Stimulated activated naive CD8-positive, alpha-beta T cell treated with anti-CD3 and anti-CD28 coated beads, Interleukin-15, Interleukin-2, amounts not matched to agents 100 ng/mL and 50 ng/mL, for 24 hours (primary cell): Measurements from ENCODE around the gene ATRNL1.

Experiments
- H3K27ac Mint-ChIP-seq: one replicate; pipeline ENCODE4 v1.8.0; 2021; ENCODE audit warnings: mild to moderate bottlenecking, mixed read lengths
- H3K27me3 Mint-ChIP-seq: one replicate; pipeline ENCODE4 v1.8.0; 2021; ENCODE audit warnings: mixed read lengths
- H3K36me3 Mint-ChIP-seq: one replicate; pipeline ENCODE4 v1.8.0; 2021; ENCODE audit warnings: low read depth, mixed read lengths
- H3K4me1 Mint-ChIP-seq: one replicate; pipeline ENCODE4 v1.8.0; 2021; ENCODE audit warnings: low read depth, mixed read lengths
- H3K4me3 Mint-ChIP-seq: one replicate; pipeline ENCODE4 v1.8.0; 2021; ENCODE audit warnings: mild to moderate bottlenecking, mixed read lengths
- H3K9me3 Mint-ChIP-seq: one replicate; pipeline ENCODE4 v1.8.0; 2021; ENCODE audit warnings: mixed read lengths

ATRNL1 gene

GRCh38 chr10:115936926-115937767, 844.0 kb downstream of the ATRNL1 start:
- Mint-ChIP-seq H3K36me3 (no peaks in the 10 kb centered on the region), H3K4me1 (no peaks in the 10 kb centered on the region), H3K9me3 (no peaks in the 10 kb centered on the region), H3K27ac (no peak overlapping the region), H3K27me3 (no peaks in the 10 kb centered on the region), H3K4me3 (no peak overlapping the region)

DNA sequence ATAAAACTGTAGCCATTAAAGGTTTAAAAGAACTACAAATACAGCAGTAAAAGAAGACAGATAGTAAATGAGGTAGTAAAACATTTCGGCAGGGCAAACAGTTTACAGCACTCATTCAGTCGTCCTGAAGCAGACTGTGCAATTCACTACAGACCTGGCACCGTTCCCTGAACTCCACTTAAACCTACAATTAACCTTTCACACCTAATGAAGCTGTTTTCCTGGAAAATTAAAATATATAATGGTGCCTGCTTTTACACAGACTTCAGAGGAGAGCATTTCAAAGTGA, 844.5 kb downstream of the ATRNL1 start:
- no peaks in the 10 kb centered on the region for H3K9me3 Mint-ChIP-seq
- no peaks in the 10 kb centered on the region for H3K36me3 Mint-ChIP-seq
- no peaks in the 10 kb centered on the region for H3K4me1 Mint-ChIP-seq
- no peaks in the 10 kb centered on the region for H3K27me3 Mint-ChIP-seq
- H3K4me3 Mint-ChIP-seq = no peak overlapping the region
- no peak overlapping the region for H3K27ac Mint-ChIP-seq

DNA sequence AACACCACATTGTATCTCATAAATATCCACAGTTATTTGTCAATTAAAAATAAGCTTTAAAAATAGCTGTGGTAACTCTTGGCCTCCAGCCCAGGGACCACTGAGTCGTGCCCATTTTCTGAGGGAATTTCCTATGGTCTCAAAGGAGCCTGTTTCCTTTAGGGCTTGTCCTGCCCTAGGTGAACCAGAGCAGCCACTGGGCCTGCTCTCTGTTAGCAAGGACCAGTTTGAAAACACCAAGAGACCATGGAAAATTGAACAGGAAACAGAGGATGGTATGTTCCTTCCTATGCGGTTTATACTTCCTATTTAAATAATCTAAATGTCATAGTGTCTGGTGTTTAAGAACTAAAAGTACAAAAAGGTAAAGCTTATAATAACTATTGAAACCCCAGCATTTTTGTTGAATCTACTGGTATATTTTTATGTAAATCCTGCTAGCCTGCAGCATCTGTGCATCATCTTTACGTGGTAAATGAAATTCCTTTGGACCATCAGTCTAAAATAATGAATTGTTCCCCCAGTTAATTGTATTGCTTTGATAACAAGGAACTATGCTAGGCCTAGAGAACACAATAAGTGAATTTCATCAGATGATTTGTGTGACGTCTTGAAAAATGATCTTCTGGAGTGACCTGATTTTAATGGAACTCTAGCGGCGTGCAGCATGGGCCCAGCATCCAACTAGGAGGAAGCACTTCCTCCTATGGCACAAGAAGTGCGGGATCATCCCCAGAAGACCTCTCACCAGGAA, 846.1 kb downstream of the ATRNL1 start:
- no peak overlapping the region for H3K27ac Mint-ChIP-seq
- no peaks in the 10 kb centered on the region for H3K36me3 Mint-ChIP-seq
- H3K4me1 Mint-ChIP-seq = no peaks in the 10 kb centered on the region
- H3K4me3 Mint-ChIP-seq = no peak overlapping the region
- H3K27me3 Mint-ChIP-seq = no peaks in the 10 kb centered on the region
- peaks cover 3% of the 10 kb centered on the region for H3K9me3 Mint-ChIP-seq

DNA sequence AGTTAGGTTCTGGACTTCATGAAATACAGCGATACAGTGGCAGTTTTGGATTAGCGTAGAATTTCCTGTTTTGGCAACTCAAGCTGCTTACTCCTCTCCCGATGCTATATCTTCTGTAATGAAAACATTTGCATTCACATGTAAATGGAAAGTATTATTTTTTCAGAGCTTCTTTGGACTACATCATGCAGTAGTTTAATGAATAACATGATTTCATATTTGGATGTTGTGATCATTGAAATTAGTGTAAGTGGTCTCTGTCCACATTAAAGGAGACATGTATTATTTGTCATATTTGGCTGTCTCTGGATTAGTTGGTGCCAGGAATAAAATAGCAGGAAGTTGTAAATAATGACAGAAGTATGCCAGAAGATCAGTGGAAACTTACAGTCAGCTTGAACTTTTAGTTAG, 848.2 kb downstream of the ATRNL1 start:
- Mint-ChIP-seq H3K4me3 (no peak overlapping the region), H3K36me3 (no peaks in the 10 kb centered on the region), H3K27me3 (no peaks in the 10 kb centered on the region), H3K27ac (no peak overlapping the region), H3K9me3 (peaks cover 3% of the 10 kb centered on the region), H3K4me1 (no peaks in the 10 kb centered on the region)

DNA sequence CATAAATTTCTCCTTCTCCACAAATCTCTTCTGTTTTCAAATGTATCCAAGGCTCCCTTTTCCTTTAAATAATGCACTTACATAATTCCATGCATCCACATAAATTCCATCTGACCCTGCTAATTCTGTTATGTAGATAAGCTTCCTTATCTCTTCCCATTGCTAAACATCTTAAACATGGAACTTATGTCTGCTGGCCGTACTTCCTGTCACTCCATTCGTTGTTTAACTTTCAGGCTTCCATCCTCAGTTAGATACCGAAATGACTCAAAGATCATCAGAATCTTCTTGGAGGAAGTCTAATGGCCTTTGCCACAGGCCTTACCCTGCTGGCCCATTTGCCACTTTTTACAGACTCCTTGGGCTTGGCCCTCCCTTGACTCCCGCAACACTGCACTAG, 848.9 kb downstream of the ATRNL1 start:
- Mint-ChIP-seq H3K4me3 (no peak overlapping the region), H3K4me1 (no peaks in the 10 kb centered on the region), H3K27ac (no peak overlapping the region), H3K27me3 (no peaks in the 10 kb centered on the region), H3K36me3 (no peaks in the 10 kb centered on the region), H3K9me3 (peaks cover 3% of the 10 kb centered on the region)

GRCh38 chr10:115944538-115944937, 851.4 kb downstream of the ATRNL1 start:
- H3K9me3 Mint-ChIP-seq = peaks cover 3% of the 10 kb centered on the region
- H3K27me3 Mint-ChIP-seq = no peaks in the 10 kb centered on the region
- no peak overlapping the region for H3K27ac Mint-ChIP-seq
- H3K4me3 Mint-ChIP-seq = no peak overlapping the region
- no peaks in the 10 kb centered on the region for H3K4me1 Mint-ChIP-seq
- H3K36me3 Mint-ChIP-seq = no peaks in the 10 kb centered on the region

GRCh38 chr10:115945701-115946445, 852.7 kb downstream of the ATRNL1 start:
- H3K4me1 Mint-ChIP-seq = no peaks in the 10 kb centered on the region
- no peak overlapping the region for H3K27ac Mint-ChIP-seq
- no peaks in the 10 kb centered on the region for H3K36me3 Mint-ChIP-seq
- peaks cover 3% of the 10 kb centered on the region for H3K9me3 Mint-ChIP-seq
- H3K4me3 Mint-ChIP-seq = no peak overlapping the region
- no peaks in the 10 kb centered on the region for H3K27me3 Mint-ChIP-seq

DNA sequence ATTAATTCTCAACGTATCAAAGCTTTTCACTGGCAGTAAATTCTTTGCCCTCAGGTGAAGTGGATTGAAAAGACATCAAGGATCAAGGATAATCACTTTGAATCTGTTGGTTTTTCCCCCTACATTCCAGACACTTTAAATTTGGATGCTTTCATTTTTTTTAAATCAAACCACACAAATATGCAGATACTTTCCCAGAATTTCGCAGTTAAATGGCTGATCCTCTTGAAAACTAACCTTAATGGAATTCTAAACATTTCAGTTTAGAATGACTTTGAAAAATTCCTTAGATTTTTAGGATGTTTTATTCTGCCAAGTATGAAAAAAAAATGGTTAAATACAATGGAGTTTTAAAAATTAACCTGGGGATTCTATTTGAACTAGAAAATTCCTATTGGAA, 853.9 kb downstream of the ATRNL1 start:
- Mint-ChIP-seq H3K4me1 (no peaks in the 10 kb centered on the region), H3K27ac (no peak overlapping the region), H3K9me3 (peaks cover 3% of the 10 kb centered on the region), H3K36me3 (no peaks in the 10 kb centered on the region), H3K27me3 (no peaks in the 10 kb centered on the region), H3K4me3 (no peak overlapping the region)

DNA sequence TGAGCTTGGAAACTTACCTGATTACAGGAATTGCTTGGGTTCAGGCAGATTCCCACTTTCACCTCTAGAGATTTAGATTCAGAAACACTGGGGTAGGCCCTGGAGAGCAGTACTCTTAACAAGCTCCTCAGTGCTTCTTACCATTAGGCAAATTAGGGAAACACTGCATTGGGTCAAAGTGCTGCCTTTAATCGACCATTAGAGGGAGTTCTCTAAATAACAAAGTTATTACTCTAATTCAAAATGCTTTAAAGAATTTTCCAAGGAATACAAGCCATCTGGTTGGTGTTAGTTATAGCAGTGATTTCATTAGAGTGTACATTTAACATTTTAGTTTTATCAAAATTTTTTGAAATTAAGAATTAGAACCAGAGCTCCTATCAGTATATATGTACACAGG, 855.3 kb downstream of the ATRNL1 start:
- H3K4me1 Mint-ChIP-seq = no peaks in the 10 kb centered on the region
- peaks cover 3% of the 10 kb centered on the region for H3K9me3 Mint-ChIP-seq
- H3K4me3 Mint-ChIP-seq = no peak overlapping the region
- H3K27ac Mint-ChIP-seq = no peak overlapping the region
- H3K36me3 Mint-ChIP-seq = no peaks in the 10 kb centered on the region
- H3K27me3 Mint-ChIP-seq = no peaks in the 10 kb centered on the region

DNA sequence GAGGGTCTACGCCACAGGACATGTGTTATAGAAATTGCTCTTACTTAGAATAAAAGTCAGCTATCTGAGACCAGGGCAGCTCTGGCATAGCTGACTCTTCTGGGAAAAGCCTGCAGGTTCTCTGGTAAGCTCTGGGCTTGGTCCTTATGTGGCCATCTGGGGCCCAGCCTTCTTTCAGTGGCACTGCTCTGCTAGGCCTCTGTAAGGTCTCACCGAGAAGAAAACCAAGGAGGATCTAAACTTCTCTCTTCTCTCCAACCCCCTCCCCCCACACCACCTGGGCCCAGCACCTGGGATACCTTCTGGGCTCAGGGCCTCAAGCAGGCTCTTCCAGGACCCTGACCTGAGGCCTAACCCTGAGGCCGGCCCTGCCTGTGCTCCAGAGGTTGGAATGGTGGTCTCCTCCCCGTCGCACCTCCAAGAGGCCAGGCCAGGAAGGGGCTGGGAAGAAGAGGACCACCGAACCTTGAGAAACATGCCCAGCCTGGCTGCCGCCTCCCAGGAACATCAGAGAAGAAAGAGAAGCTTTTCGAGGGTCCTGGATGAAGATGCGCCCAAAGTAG, 856.2 kb downstream of the ATRNL1 start:
- no peak overlapping the region for H3K4me3 Mint-ChIP-seq
- no peaks in the 10 kb centered on the region for H3K9me3 Mint-ChIP-seq
- no peaks in the 10 kb centered on the region for H3K27me3 Mint-ChIP-seq
- H3K36me3 Mint-ChIP-seq = no peaks in the 10 kb centered on the region
- H3K4me1 Mint-ChIP-seq = no peaks in the 10 kb centered on the region
- H3K27ac Mint-ChIP-seq = no peak overlapping the region

- Mint-ChIP-seq H3K4me3 (no peak overlapping the region), H3K4me1 (no peaks in the 10 kb centered on the region)
Observed at GRCh38 chr10:115950320-115950719, 857.2 kb downstream of the ATRNL1 start.

GRCh38 chr10:115951242-115951641, 858.1 kb downstream of the ATRNL1 start:
- H3K36me3 Mint-ChIP-seq = no peaks in the 10 kb centered on the region
- no peaks in the 10 kb centered on the region for H3K27me3 Mint-ChIP-seq
- H3K27ac Mint-ChIP-seq = no peak overlapping the region
- H3K4me3 Mint-ChIP-seq = no peak overlapping the region
- H3K4me1 Mint-ChIP-seq = no peaks in the 10 kb centered on the region
- H3K9me3 Mint-ChIP-seq = no peaks in the 10 kb centered on the region

More at GRCh38 chr10:115950320-115950719, 857.2 kb downstream of the ATRNL1 start:
- H3K27ac Mint-ChIP-seq = no peak overlapping the region
- no peaks in the 10 kb centered on the region for H3K9me3 Mint-ChIP-seq
- H3K36me3 Mint-ChIP-seq = no peaks in the 10 kb centered on the region
- H3K27me3 Mint-ChIP-seq = no peaks in the 10 kb centered on the region

GRCh38 chr10:115953281-115953680, 860.1 kb downstream of the ATRNL1 start:
- H3K36me3 Mint-ChIP-seq = no peaks in the 10 kb centered on the region
- no peak overlapping the region for H3K4me3 Mint-ChIP-seq
- H3K27me3 Mint-ChIP-seq = no peaks in the 10 kb centered on the region
- H3K27ac Mint-ChIP-seq = no peak overlapping the region
- no peaks in the 10 kb centered on the region for H3K9me3 Mint-ChIP-seq
- no peaks in the 10 kb centered on the region for H3K4me1 Mint-ChIP-seq

GRCh38 chr10:115953968-115954367, 860.8 kb downstream of the ATRNL1 start:
- no peaks in the 10 kb centered on the region for H3K27me3 Mint-ChIP-seq
- no peaks in the 10 kb centered on the region for H3K36me3 Mint-ChIP-seq
- H3K27ac Mint-ChIP-seq = no peak overlapping the region
- H3K4me1 Mint-ChIP-seq = no peaks in the 10 kb centered on the region
- H3K4me3 Mint-ChIP-seq = no peak overlapping the region
- H3K9me3 Mint-ChIP-seq = no peaks in the 10 kb centered on the region
